CD1c-positive myeloid dendritic cell (primary cell): ENCODE measurements around the gene PCIF1.
"Not testable (repeated sequence)": the region's sequence is repeated elsewhere in the genome, so short reads cannot be mapped to it uniquely, and the experiment has no call there.

Source experiments
- DNase-seq: peaks from one replicate; pipeline ENCODE4 v3.0.0-alpha.2; 2016; ENCODE audit errors: extremely low spot score

The PCIF1 gene

DNA sequence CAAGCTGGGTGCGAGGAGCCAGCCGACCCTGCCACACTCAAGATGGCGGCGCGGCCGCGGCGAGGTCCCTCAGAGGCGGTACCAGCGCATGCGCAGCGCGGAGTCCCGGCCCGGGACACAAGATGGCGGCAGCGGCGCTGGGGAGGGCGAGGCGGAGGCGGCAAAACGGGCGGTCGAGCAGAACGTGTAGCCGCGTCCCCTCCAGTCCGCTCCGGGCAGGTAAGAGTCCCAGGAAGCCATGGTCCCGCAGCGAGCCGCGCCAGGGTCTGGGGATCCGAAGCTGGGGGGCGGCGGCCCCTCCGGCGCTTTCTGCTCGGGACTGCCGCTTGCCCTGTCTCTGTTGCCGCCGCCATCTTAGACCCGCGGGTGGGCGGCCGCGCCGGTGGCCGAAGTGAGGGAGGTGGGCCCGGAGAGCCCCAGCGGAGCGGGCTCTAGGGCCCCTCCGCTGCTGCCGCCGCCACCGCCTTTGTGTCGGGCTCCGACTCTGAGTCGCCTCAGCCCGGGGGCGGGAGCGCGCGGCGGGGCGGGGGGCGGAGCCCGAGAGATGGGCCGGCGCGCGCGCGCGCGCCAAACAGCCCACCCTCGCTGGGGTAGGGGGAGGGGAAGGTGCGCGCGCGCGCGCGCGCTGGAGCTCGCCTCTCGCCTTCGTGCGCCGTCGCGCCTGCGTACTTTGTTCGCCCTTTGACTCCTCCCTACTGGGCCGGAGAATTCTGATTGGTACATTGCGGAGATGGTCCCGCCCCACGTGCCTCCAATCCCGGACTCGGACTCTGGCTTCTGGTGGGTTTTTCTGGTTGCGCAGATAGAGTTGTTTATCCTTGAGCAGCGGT is at the start of gene PCIF1:
Gene PCIF1 (plus strand): TSS at position 98 of the 830 bp plus-strand sequence. CDS start 4,317 bp downstream, outside the sequence.
- peak; percentile 99 for DNase-seq

GRCh38 chr20:45886590-45887345 is 47.7 kb upstream of the PCIF1 start:
- DNase-seq, result no peak

DNA sequence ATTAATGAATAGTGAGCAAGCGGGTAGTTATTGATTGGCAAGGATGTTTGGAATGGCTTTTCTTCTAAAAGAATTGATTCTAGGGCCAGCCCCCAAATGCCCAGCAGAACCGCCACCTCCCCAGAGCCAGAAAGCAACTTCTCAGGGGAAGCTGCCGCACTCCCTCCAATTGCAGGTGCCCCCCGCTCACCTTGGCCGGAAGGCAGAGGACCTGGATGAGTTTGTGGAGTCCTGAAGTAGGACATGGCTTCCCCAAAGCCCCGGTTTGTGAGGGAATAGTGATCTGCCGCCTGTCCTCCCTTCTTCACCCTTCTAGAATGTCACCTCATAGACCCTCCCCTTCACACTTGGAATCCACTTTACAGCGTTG is 47.2 kb upstream of the PCIF1 start, which contains the start of gene SPATA25:
Gene SPATA25 (minus strand): TSS at position 277 of the 370 bp plus-strand sequence. CDS start 32 bp downstream, at position 245.
- DNase-seq, result no peak

GRCh38 chr20:45888681-45889080 is 45.8 kb upstream of the PCIF1 start:
- DNase-seq, result no peak

DNA sequence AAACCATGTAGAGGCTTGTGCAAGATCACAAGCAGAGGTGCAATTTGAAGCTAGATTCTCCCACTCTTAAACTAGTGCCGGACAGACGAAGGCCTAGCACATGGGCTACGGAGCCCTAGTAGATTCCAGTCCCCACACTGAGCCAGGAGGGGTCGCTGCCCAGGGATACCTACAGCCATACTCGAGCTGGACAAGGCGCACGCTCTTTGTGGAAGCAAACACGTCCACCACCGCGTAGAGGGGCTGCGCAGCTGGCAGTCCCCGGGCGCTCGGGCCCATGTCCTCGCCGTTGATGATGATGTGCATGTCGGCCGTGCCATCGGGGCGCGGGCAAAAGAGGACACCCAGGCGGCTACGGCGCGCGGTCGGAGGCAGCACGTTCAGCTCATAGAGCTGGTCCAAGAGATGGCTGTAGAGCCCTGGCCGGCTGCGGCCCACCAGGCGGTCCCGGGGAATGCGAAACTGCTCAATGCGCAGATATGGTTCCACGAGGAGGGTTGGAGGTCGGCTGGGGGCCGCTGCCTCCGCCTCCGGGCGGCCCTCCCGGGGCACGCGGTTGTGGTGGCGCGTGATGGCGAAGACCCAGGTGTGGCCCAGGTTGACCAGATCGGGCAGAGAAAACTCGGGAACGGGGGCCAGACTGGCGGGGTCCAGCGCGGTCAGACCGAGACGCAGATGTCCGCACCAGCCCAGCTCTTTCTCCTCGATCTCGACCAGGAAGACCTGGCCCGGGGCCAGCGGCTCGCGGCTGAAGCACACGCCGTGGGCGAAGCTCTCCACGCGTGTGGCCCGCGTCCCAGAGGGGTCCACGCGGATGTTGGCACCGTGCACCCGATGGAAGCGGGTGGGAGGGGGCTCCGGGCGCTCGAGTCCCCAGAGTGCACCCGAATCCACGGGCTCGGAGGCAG is 44.2 kb upstream of the PCIF1 start:
- peak; percentile 79 for DNase-seq

DNA sequence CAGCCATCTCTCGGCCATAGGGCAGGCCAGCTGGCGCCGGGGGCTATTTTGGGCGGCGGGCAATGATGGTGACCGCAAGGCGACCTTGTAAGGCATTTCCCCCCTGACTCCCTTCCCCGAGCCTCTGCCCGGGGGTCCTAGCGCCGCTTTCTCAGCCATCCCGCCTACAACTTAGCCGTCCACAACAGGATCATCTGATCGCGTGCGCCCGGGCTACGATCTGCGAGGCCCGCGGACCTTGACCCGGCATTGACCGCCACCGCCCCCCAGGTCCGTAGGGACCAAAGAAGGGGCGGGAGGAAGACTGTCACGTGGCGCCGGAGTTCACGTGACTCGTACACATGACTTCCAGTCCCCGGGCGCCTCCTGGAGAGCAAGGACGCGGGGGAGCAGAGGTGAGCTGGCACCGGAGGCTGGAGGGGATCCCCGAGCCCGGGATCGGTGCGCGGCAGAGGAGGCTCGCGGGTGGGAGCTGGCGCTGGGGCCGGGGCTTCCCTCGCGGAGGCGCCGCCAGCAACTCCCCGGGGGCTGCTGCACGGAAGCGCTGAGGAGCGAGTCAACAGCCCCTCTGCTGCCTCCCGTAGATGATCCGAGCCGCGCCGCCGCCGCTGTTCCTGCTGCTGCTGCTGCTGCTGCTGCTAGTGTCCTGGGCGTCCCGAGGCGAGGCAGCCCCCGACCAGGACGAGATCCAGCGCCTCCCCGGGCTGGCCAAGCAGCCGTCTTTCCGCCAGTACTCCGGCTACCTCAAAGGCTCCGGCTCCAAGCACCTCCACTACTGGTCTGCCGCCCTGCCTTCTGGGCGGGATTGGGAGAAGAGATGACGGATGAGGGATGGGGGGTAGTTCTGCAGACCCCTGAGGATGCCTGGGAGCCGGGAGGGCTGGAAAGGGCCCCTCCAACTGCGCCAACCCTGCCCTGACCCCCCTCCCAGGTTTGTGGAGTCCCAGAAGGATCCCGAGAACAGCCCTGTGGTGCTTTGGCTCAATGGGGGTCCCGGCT is 43.2 kb upstream of the PCIF1 start, which contains the start of the genes CTSA and NEURL2:
Gene CTSA (plus strand): TSS at position 351 of the 999 bp plus-strand sequence. CDS start 234 bp downstream, at position 585.
Gene NEURL2 (minus strand): TSS at position 224 of the 999 bp plus-strand sequence. CDS start 217 bp downstream, at position 7.
- peak; percentile 89 for DNase-seq

DNA sequence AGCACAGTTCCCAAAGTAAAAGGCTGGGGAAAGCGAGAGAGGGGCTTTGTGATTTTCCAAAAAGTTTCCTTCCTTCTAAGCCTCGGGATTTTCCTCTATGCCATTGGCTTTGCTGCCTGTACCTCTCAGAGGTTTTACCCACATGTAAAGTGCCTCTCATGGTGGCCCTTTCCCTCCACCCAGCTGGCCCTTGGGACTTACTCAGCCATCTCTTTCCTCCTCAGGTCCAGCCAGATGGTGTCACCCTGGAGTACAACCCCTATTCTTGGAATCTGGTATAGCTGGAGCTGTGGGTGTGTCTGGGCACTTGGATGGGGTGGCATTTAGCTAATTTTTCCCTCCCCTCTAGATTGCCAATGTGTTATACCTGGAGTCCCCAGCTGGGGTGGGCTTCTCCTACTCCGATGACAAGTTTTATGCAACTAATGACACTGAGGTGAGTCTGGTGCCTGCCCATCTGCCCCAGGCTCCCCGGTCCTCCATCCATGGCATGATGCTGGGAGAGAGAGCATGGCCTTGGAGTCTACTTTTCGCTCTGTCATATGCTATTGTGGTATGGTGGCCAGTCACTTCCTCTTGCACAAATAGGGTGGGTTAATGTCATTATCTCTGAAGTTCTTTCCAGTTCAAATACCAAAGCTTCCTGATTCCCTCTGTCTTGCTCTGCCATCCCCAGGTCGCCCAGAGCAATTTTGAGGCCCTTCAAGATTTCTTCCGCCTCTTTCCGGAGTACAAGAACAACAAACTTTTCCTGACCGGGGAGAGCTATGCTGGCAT is 42.2 kb upstream of the PCIF1 start:
- peak; percentile 10 for DNase-seq

DNA sequence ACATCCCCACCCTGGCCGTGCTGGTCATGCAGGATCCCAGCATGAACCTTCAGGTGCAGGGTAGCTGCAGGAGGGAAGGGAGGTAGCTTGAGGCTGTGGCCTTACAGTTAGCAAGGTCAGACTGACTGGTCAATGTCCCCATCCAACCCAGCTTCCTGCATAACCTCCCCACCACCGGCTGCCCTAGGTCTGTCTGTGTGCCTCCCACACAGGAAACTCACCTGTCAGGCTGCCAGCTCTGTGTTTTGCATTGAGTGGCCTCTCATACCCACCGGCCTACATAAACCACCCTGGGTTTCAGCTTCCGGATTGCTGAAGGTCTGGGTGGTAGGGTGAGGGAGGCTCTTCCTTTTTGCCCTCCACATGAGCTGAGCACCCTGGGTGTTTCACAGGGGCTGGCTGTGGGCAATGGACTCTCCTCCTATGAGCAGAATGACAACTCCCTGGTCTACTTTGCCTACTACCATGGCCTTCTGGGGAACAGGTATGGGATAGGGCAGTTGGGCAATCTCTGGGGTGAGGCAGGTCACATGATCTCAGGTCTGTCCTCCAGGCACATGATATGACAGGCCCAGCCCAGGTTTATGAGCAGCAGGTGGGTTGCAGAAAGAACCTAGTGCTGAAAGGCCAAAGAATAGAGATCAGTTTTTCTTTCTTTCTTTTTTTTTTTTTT is 41.5 kb upstream of the PCIF1 start:
- DNase-seq, result no peak

DNA sequence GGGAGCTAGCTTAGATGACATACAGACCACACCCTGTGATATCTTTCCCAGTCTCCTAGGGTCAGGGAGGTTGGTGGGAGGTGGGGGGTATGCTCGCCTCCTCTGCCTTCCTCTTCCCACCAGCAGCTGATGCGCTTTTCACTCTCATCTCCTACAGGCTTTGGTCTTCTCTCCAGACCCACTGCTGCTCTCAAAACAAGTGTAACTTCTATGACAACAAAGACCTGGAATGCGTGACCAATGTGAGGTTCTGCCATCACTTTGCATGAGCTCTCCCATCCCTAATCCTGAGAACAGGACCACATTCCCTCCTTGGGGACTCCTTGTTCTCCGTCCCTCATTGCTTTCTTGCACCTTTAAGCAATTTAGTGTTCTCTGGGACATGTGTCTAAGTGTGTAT is 40.7 kb upstream of the PCIF1 start:
- no peak for DNase-seq

DNA sequence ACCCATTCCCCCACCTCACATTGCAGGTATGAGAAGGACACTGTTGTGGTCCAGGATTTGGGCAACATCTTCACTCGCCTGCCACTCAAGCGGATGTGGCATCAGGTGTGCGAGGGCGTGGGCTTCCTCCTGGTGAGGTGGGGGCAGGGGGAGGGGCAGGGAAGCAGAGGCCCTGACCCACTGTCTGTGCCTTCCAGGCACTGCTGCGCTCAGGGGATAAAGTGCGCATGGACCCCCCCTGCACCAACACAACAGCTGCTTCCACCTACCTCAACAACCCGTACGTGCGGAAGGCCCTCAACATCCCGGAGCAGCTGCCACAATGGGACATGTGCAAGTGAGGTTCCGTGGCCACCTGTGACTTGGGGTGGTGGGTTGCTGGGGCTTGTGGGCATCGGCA is 39.7 kb upstream of the PCIF1 start:
- DNase-seq, result no peak

DNA sequence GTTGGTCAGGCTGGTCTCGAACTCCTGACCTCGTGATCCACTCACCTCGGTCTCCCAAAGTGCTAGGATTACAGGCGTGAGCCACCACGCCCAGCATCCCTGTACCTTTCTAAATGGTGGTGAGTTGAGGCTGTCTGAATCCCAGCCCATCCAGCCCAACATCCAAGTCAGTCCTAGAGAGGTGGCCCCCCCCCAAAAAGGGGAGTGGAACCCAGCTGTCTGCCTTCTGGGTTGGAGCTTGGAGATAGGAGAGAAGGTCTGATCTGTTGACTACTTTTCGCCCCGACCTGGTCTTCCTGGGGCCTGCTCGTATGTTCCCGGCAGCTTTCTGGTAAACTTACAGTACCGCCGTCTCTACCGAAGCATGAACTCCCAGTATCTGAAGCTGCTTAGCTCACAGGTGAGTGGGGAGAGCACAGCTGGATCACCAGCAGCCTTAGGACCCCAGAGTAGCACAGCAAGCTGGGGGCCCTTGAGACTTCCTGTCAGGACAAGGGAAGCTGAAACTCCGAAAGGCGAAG is 37.8 kb upstream of the PCIF1 start:
- no peak for DNase-seq

- DNase-seq, result no peak
These were observed 37.2 kb upstream of the PCIF1 start for GRCh38 chr20:45897289-45897688.

DNA sequence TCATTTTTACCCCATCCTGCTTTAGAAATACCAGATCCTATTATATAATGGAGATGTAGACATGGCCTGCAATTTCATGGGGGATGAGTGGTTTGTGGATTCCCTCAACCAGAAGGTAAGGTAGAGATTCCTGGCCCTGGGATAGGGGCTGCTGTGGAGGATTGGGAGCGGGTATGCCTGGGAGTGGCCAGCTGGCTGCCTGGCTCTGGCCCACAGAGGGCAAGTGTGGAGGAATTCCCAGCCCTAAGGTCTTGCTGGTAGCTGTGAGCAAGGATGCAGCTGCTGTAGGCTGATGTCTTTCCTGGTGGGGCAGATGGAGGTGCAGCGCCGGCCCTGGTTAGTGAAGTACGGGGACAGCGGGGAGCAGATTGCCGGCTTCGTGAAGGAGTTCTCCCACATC is 36.8 kb upstream of the PCIF1 start:
- DNase-seq, result no peak

GRCh38 chr20:45898285-45898684 is 36.2 kb upstream of the PCIF1 start:
- no peak for DNase-seq

DNA sequence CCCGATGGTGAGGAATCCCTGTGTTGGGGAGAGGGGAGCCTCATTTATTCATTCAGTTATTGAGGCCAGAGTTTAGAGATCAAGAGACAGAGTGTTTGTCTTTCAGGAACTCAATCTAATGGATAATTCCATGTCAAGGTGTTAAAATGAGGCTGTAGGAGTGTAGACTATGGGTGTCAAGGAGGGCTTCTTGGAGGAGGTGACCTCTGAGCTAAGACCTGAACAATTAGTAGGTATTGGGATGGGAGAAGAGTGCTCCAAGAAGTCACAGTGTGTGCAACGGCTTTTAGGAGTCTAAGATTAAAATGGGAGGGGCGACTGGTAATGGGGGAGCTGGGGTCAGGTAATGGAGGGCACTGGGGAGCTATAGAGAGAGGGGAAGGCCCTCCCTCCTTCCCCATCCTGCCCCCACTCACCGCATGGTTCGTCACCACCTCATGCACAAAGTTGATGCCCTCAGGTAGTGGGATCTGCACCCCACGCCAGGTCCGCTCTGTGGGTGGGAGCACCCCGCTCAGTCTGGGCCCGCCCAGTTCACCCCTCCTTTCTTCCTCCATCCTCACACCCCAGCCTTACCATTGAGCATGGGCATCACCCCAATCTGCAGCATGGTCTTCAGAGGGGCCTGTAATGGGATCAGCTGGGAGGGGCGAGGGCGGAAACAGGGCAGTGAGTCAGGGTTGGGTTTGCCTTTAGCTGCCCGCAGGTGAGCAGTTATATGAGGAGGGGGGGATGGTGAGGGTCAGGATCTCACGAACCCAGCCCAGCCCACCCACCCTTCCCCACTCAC is 35.2 kb upstream of the PCIF1 start:
- no peak for DNase-seq

DNA sequence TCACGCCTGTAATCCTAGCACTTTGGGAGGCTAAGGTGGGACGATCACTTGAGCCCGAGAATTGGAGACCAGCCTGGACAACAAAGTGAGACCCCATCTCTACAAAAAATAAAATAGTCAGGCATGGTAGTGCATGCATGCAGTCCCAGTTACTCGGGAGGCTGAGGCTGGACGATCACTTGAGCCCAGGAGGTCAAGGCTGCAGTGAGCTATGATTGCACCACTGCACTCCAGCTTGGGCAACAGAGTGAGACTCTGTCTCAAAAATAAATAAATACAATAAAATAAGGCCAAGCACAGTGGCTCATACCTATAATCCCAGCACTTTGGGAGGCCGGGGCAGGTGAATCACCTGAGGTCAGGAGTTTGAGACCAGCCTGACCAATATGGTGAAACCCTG is 33.2 kb upstream of the PCIF1 start:
- DNase-seq, result not testable (repeated sequence)

GRCh38 chr20:45902199-45902701 is 32.2 kb upstream of the PCIF1 start:
- DNase-seq, result no peak
